Fibroblast of gingiva (primary cell): ENCODE measurements around the gene DPP10.

Source experiments
- DNase-seq: peaks from one replicate; pipeline ENCODE4 v3.0.0-alpha.2; 2011; ENCODE audit warnings: low read depth

Gene DPP10

GRCh38 chr2:115739574-115739973 lies 1297.1 kb downstream of the DPP10 start:
- DNase-seq: no peak

- no peak for DNase-seq
Observed at GRCh38 chr2:115746151-115746550, 1303.7 kb downstream of the DPP10 start.

GRCh38 chr2:115757286-115757685 lies 1314.8 kb downstream of the DPP10 start:
- DNase-seq: no peak

- no peak for DNase-seq
Observed at GRCh38 chr2:115763601-115764000, 1321.2 kb downstream of the DPP10 start.

GRCh38 chr2:115771516-115771915 lies 1329.1 kb downstream of the DPP10 start:
- no peak for DNase-seq

- no peak for DNase-seq
Observed at GRCh38 chr2:115774361-115774760, 1331.9 kb downstream of the DPP10 start.

GRCh38 chr2:115779085-115779632 lies 1336.7 kb downstream of the DPP10 start:
- DNase-seq: no peak

GRCh38 chr2:115782286-115782685 lies 1339.8 kb downstream of the DPP10 start:
- no peak for DNase-seq

- DNase-seq: no peak
Observed at GRCh38 chr2:115796078-115796477, 1353.6 kb downstream of the DPP10 start.

GRCh38 chr2:115807276-115807675 lies 1364.8 kb downstream of the DPP10 start:
- DNase-seq: no peak

GRCh38 chr2:115825912-115826311 lies 1383.5 kb downstream of the DPP10 start:
- DNase-seq: no peak

GRCh38 chr2:115833196-115833595 lies 1390.8 kb downstream of the DPP10 start:
- no peak for DNase-seq

- DNase-seq: no peak
Observed at GRCh38 chr2:115838539-115838938, 1396.1 kb downstream of the DPP10 start.

GRCh38 chr2:115842306-115842705 lies 1399.9 kb downstream of the DPP10 start:
- no peak for DNase-seq

GRCh38 chr2:115848192-115848591 lies 1405.8 kb downstream of the DPP10 start:
- no peak for DNase-seq

GRCh38 chr2:115867024-115867423 lies 1424.6 kb downstream of the DPP10 start:
- DNase-seq: no peak

- DNase-seq: no peak
Observed at GRCh38 chr2:115874427-115874826, 1432.0 kb downstream of the DPP10 start.

- DNase-seq: no peak
Observed at GRCh38 chr2:115880558-115880957, 1438.1 kb downstream of the DPP10 start.

GRCh38 chr2:115887209-115887776 lies 1444.9 kb downstream of the DPP10 start:
- no peak for DNase-seq
